Measurements from ENCODE around the gene PCSK4. TPM values are rescaled to one million over a fixed set of nuclear protein-coding genes. Genes with fewer than 3 reads are reported as not detected.

PCSK4 gene
- total RNA-seq, 4 donors from 2014 or later = 1.2 to 6.5 (median 2.9) TPM

DNA sequence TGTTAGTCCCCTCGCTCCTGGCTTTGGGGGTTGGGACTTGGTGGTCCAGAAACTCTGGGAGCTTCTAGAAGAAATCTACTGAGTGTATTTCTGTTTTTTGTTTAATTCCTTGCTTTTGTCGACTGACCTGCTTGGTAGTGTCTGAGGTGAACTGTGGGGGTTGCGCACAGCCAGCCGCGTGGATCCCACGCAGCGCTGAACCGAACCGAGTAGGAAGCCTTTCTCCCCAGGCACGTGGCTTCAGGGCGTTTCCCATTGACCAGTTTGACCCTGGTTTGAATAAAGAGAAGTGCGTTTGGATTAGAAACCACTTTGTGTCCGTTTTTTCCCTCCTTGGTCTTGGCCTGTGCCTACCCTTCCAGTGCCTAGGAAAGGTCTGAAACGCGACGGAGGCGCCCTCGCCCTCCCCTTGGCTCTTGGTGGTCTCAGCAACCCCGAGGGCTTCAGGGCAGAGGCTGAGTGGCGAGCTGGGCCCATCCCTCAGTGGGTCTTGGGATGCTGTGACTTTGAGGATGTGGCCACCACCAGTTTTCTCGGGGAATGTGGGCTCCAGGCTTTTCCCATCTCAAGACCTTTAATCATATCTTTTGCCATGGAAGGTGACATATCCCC, 54.7 kb downstream of the PCSK4 start:
- TF ChIP-seq POLR2A (IDR thresholded peaks at IDR 0.05) = no peak
- TF ChIP-seq, protein P1, sequence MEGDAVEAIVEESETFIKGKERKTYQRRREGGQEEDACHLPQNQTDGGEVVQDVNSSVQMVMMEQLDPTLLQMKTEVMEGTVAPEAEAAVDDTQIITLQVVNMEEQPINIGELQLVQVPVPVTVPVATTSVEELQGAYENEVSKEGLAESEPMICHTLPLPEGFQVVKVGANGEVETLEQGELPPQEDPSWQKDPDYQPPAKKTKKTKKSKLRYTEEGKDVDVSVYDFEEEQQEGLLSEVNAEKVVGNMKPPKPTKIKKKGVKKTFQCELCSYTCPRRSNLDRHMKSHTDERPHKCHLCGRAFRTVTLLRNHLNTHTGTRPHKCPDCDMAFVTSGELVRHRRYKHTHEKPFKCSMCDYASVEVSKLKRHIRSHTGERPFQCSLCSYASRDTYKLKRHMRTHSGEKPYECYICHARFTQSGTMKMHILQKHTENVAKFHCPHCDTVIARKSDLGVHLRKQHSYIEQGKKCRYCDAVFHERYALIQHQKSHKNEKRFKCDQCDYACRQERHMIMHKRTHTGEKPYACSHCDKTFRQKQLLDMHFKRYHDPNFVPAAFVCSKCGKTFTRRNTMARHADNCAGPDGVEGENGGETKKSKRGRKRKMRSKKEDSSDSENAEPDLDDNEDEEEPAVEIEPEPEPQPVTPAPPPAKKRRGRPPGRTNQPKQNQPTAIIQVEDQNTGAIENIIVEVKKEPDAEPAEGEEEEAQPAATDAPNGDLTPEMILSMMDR (IDR thresholded peaks at IDR 0.05) = no peak
- no peak overlapping the region for H3K4me3 ChIP-seq (ENCODE audit: low read depth, poor library complexity, severe bottlenecking)
- DNase-seq (ENCODE audit: low spot score in 2 of 2) = no peak
- intact Hi-C loops (cut with DNase I; ENCODE audit: low total_unique reads) = no loop called here
- WGBS, 2 donors = 86 to 89% methylated on average over 20 to 21 of the region's 21 CpGs

DNA sequence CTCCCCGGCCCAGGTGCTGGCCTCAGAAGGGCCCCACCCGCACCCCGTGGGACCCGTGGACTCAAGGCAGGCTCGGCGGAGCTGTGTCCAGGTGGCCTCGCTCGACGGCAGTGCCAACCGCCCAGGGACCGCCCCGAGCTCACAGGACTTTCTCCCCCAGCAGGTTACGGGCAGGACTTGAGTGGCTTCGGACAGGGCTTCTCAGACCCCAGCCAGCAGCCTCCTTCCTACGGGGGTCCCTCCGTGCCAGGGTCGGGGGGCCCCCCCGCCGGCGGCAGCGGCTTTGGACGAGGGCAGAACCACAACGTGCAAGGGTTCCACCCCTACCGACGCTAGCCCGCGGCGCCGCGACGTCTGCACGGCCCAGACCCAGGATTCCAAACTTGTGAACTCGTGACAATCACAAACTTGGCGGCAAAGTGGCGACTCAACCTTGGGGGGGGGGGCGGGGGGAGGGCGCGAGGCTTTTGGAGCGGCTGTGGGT, 55.5 kb downstream of the PCSK4 start:
- intact Hi-C loops (cut with DNase I; ENCODE audit: low total_unique reads) = no loop called here
- no peak overlapping the region for H3K4me3 ChIP-seq (ENCODE audit: low read depth, poor library complexity, severe bottlenecking)
- no peak for DNase-seq (ENCODE audit: low spot score in 2 of 2)
- 83% methylated on average over 25 to 31 of the region's 39 CpGs for WGBS, 2 donors
- no peak for TF ChIP-seq POLR2A (IDR thresholded peaks at IDR 0.05)
- TF ChIP-seq, protein P1 (IDR thresholded peaks at IDR 0.05) = no peak

DNA sequence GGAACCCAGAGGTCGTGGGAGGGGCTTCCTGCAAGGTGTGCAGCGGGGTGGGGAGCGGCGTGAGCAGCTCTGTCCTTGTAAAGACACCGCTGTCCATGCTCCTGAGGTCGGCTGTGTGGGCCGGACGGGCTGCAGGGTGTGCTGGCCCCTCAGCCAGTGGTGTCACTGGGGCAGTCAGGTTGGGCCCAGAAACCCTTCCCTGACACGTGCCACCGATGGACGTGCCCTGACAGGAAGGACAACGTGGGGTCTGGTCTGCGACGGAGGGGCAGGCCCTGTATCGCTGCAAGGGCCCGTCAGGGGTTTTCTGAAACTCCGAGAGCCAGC, 56.1 kb downstream of the PCSK4 start:
- intact Hi-C loops (cut with DNase I; ENCODE audit: low total_unique reads) = no loop called here

DNA sequence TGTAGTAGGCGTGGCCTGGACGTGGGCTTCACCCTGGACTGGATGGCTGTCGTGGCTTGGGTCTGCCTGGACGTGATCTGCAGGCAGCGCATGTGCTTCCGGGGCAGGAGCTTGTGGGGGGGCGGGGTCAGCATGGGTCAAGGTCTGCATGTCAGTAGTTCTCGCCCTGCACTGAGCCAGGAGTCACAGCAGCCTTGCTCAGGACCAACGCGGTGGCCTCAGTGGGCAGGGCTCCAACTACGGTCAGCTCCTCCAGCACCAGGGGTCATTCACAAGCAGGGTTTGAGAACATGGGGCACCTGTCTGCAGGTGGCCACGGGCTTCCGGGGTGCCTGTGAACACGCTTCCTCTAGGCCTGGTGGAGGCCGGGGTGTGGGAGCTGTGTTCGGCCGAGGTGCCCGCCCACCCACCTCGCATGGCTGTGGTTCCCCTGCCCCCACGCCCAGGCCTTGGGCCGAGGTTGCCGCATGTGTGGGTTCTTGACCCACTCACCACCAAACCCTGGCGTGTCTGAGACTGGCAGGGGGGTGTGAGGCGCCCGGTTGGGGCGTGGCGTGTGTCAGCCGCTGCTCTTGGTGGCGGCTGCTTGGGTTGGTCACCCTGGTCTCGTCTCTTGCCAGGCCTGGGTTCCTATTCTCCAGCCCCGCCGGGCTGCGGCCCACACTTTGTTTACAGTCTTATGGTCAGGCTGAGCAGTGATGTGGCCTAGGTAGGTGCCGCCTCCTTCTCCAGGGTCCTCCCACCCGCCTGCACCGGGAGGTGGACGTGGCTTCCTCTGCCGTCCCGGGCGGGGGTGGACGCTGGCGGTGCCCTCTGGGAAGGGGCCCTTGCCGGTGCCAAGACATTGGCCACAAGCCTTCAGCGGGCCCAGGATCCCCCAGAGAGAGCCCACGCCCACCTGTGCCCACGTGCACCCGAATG, 56.8 kb downstream of the PCSK4 start:
- H3K4me3 ChIP-seq (ENCODE audit: low read depth, poor library complexity, severe bottlenecking) = no peak overlapping the region
- TF ChIP-seq POLR2A (IDR thresholded peaks at IDR 0.05) = no peak
- TF ChIP-seq, protein P1 (IDR thresholded peaks at IDR 0.05) = no peak
- WGBS, 2 donors = 84 to 89% methylated on average over 31 to 33 of the region's 47 CpGs
- intact Hi-C loops (cut with DNase I; ENCODE audit: low total_unique reads) = no loop called here
- DNase-seq (ENCODE audit: low spot score in 2 of 2) = no peak

More for the DNA sequence above, 56.1 kb downstream of the PCSK4 start:
- TF ChIP-seq, protein P1 (IDR thresholded peaks at IDR 0.05) = no peak
- TF ChIP-seq POLR2A (IDR thresholded peaks at IDR 0.05) = no peak
- 87 to 95% methylated on average over 17 of the region's 17 CpGs for WGBS, 2 donors
- DNase-seq (ENCODE audit: low spot score in 2 of 2) = no peak
- H3K4me3 ChIP-seq (ENCODE audit: low read depth, poor library complexity, severe bottlenecking) = no peak overlapping the region

DNA sequence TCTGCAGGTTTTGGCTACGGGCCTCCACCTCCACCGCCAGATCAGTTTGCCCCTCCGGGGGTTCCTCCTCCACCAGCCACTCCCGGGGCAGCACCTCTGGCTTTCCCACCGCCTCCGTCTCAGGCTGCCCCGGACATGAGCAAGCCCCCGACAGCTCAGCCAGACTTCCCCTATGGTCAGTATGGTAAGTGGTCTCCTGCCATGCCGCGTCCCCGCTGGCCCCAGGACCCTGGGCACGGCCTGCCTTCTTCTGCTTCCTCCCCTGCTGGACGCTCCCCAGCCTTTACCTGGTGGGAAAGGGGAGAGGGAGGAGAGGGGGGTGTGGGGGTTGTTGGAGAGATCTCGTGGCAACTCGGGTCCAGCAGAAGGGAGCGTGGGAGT, 57.7 kb downstream of the PCSK4 start:
- no peak for DNase-seq (ENCODE audit: low spot score in 2 of 2)
- intact Hi-C loops (cut with DNase I; ENCODE audit: low total_unique reads) = no loop called here
- no peak for TF ChIP-seq POLR2A (IDR thresholded peaks at IDR 0.05)
- TF ChIP-seq, protein P1 (IDR thresholded peaks at IDR 0.05) = no peak
- H3K4me3 ChIP-seq (ENCODE audit: low read depth, poor library complexity, severe bottlenecking) = no peak overlapping the region
- WGBS, 2 donors = 90 to 92% methylated on average over 16 of the region's 16 CpGs
